NCI-H1694 (cell line): ENCODE results near the gene ULK4.
"Not testable (repeated sequence)": the region's sequence is repeated elsewhere in the genome, so short reads cannot be mapped to it uniquely, and the experiment has no call there.

ENCODE experiments used
- DNase-seq: peaks from one replicate; lab custom pipeline; 2025; lab: John Stamatoyannopoulos, UW

The ULK4 gene

GRCh38 chr3:41647730-41648129, 314.2 kb downstream of the ULK4 start:
- not testable (repeated sequence) for DNase-seq

GRCh38 chr3:41640076-41640475, 321.8 kb downstream of the ULK4 start:
- DNase-seq: no peak

- no peak for DNase-seq
These were observed 323.5 kb downstream of the ULK4 start for GRCh38 chr3:41638381-41638780.

GRCh38 chr3:41632700-41633099, 329.2 kb downstream of the ULK4 start:
- no peak for DNase-seq

- no peak for DNase-seq
These were observed 331.2 kb downstream of the ULK4 start for GRCh38 chr3:41630708-41631107.

GRCh38 chr3:41629986-41630385, 331.9 kb downstream of the ULK4 start:
- no peak for DNase-seq

GRCh38 chr3:41629072-41629471, 332.8 kb downstream of the ULK4 start:
- no peak for DNase-seq

GRCh38 chr3:41627477-41628087, 334.3 kb downstream of the ULK4 start:
- no peak for DNase-seq

GRCh38 chr3:41612853-41613252, 349.1 kb downstream of the ULK4 start:
- DNase-seq: no peak

GRCh38 chr3:41611008-41611407, 350.9 kb downstream of the ULK4 start:
- DNase-seq: no peak

GRCh38 chr3:41608347-41608746, 353.6 kb downstream of the ULK4 start:
- DNase-seq: no peak

GRCh38 chr3:41603807-41604206, 358.1 kb downstream of the ULK4 start:
- no peak for DNase-seq

GRCh38 chr3:41602121-41602520, 359.8 kb downstream of the ULK4 start:
- DNase-seq: no peak

- no peak for DNase-seq
These were observed 360.4 kb downstream of the ULK4 start for GRCh38 chr3:41601404-41601987.

- DNase-seq: no peak
These were observed 361.3 kb downstream of the ULK4 start for GRCh38 chr3:41600616-41601015.

GRCh38 chr3:41599127-41599484, 362.8 kb downstream of the ULK4 start:
- DNase-seq: no peak

GRCh38 chr3:41598402-41599126, 363.3 kb downstream of the ULK4 start:
- no peak for DNase-seq

GRCh38 chr3:41593774-41594173, 368.1 kb downstream of the ULK4 start:
- DNase-seq: no peak

- DNase-seq: no peak
These were observed 369.0 kb downstream of the ULK4 start for GRCh38 chr3:41592753-41593510.

GRCh38 chr3:41583014-41583413, 378.9 kb downstream of the ULK4 start:
- DNase-seq: no peak

GRCh38 chr3:41581700-41582099, 380.2 kb downstream of the ULK4 start:
- no peak for DNase-seq

GRCh38 chr3:41580274-41580959, 381.5 kb downstream of the ULK4 start:
- DNase-seq: no peak
